ENCODE data around the gene LEMD2.

LEMD2 gene

DNA sequence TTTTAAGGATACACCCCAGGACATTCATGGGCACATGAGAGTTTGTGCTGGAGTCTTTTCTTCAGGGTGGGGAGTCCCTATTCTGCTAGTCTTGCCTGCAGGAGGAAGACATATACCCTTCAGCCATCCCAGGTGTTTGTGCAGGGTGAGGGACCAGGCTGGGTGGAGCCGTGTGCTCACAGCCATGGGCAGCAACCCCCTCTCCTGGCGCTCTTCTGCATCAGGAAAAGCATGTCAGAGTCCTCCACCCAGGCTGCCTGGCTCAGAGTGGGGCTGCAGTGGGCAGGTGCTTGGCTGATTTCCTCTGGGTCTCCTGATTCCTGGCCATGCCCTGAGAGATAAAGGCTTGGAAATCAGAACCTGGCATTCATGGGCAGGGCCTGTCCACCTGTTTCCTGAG, 37.6 kb upstream of the LEMD2 start:
- peaks cover 25% of the 10 kb centered on the region for H3K27me3 Mint-ChIP-seq (ENCODE audit: low read depth)
- no peak overlapping the region for H3K27ac Mint-ChIP-seq
- H3K9me3 Mint-ChIP-seq = no peaks in the 10 kb centered on the region
- no peak overlapping the region for H3K4me3 Mint-ChIP-seq
- no peaks in the 10 kb centered on the region for H3K36me3 Mint-ChIP-seq (ENCODE audit: low read depth)
- no peak for DNase-seq (ENCODE audit: low spot score)
- no peaks in the 10 kb centered on the region for H3K4me1 Mint-ChIP-seq (ENCODE audit: low read depth)

DNA sequence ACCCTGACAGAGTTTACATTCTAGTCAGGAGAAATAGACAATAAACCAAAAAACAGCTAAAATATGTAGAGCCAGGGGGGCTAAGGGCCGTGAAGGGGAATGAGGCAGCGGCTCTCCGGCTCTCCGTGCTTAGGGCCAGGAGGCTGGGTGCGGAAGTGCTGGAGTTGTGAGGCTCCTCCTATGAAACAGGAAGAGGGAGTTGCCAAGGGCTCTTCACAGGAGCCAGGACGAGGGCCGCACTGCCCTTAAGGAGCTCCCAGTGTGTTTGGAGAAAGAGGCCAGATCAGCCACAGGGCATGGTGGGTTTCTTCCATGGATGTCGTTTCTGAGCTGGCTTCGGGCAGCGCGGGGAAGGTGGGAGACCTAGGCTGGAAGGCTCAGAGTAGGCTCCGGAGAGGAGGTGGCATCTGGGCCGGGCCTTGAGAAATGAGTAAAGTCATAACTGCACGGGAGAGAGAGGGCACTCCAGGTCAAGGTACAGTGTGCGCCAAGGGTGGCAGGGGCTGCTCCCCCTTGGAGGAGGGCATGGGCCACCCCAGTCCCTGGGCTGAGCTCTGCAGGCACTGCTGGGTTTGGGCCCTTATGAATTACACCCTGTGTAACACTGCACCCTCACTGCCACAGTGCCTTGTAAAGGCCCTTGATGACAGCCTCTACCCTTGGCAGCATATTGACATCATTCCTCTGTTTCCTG, 35.7 kb upstream of the LEMD2 start:
- DNase-seq (ENCODE audit: low spot score) = no peak
- H3K27me3 Mint-ChIP-seq (ENCODE audit: low read depth) = peaks cover 19% of the 10 kb centered on the region
- no peak overlapping the region for H3K4me3 Mint-ChIP-seq
- no peaks in the 10 kb centered on the region for H3K9me3 Mint-ChIP-seq
- H3K36me3 Mint-ChIP-seq (ENCODE audit: low read depth) = no peaks in the 10 kb centered on the region
- H3K27ac Mint-ChIP-seq = no peak overlapping the region
- peaks cover 3% of the 10 kb centered on the region for H3K4me1 Mint-ChIP-seq (ENCODE audit: low read depth)

DNA sequence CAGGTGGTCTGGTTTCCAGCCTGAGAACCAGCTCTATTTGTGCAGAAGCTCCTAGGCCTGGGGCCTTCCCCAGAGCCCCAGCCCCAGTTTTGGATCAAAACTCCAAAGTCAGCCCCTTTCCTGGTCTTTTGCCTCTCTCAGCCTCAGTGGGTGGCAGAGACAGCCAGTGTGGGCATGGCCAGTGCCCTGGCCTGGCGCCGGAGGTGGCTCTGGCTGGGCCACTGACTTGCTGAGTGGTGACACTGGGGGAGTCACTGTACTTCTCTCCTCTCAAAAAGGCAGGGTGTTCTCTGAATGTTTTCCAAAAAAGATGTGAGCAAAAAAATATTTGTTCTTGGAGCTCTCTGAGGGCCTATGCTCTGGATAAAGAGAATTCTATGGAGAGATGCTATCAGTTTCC, 34.9 kb upstream of the LEMD2 start:
- Mint-ChIP-seq H3K36me3 (ENCODE audit: low read depth) (no peaks in the 10 kb centered on the region), H3K4me1 (ENCODE audit: low read depth) (peaks cover 3% of the 10 kb centered on the region), H3K9me3 (no peaks in the 10 kb centered on the region), H3K27me3 (ENCODE audit: low read depth) (peaks cover 16% of the 10 kb centered on the region), H3K27ac (no peak overlapping the region), H3K4me3 (no peak overlapping the region)
- no peak for DNase-seq (ENCODE audit: low spot score)

DNA sequence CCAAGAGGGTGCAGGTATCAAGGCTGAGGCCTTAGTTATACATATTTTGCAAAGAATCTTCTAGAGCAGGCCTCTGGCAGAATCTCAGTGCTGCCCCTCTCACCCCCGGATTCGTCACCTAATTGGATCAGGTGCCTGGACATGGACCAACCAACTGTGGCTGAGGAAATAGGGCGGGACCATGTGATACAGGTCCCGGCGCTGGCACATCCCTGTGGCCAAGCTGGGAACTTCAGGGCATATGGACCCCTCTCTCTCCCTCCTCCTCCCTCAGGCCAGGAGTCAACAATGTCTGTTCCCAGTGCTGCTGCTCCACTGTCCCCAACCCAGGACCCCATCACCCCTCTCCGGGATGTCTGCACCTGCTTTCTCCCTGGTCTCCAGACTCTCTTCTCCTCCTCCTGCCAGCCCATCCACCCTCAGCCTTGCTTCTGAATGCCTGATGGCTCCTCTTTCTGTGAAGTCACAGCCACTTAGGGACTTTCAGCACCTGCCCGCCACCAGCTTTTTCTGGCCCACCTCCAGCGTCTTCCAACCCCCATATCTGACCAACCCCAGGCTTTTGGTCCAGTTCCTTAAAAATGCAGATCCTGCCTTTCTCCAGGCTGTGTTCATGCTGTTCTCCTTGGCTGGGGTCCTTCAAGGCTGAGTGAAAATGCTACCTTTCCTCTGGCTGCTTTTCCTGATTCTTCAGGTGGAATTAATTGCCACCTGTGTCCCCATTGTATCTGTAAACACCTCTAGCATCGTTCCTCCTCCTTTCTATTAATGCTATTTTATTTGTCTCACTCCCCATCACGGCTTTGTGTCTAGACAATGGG, 33.9 kb upstream of the LEMD2 start:
- Mint-ChIP-seq H3K27ac (no peak overlapping the region), H3K9me3 (no peaks in the 10 kb centered on the region), H3K36me3 (ENCODE audit: low read depth) (no peaks in the 10 kb centered on the region), H3K27me3 (ENCODE audit: low read depth) (peaks cover 9% of the 10 kb centered on the region), H3K4me1 (ENCODE audit: low read depth) (peaks cover 3% of the 10 kb centered on the region), H3K4me3 (no peak overlapping the region)
- no peak for DNase-seq (ENCODE audit: low spot score)

DNA sequence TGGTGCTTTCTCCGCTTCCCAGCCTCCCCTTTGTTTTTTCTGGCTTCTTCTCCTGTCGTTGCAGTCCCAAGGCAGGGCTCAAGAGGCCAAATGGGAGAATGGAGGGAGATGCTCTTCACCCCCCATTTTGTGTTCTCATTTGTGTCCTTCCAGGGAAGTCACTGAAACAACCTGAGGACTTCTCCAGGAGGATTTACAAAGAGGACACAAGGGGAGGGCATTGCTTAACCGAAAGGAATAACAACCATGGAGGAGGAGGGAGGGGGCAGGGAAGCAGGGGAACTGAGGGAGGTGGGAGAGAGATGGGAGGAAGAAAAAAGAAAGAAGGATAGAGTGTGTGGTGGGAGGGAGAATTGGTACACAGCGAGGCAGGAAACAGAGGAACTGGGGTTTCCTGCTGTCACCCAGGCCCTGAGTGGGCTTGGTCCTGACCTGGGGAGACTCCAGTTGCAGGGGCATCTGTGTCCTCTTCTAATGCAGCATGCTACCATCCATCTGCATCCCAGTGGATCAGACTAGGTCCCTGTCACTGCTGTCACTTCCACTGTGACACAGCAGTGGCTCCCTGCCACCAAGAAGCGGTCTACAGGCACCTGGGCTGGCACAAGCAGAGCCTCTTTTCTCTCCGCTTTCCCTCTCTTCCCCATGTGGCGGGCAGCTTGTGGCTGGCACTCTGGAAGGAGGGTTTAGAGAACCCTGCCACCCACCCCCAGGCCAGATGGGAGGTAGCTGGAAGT, 32.0 kb upstream of the LEMD2 start:
- no peak for DNase-seq (ENCODE audit: low spot score)
- Mint-ChIP-seq H3K36me3 (ENCODE audit: low read depth) (no peaks in the 10 kb centered on the region), H3K4me3 (no peak overlapping the region), H3K27me3 (ENCODE audit: low read depth) (peaks cover 11% of the 10 kb centered on the region), H3K27ac (no peak overlapping the region), H3K4me1 (ENCODE audit: low read depth) (peaks cover 3% of the 10 kb centered on the region), H3K9me3 (no peaks in the 10 kb centered on the region)

DNA sequence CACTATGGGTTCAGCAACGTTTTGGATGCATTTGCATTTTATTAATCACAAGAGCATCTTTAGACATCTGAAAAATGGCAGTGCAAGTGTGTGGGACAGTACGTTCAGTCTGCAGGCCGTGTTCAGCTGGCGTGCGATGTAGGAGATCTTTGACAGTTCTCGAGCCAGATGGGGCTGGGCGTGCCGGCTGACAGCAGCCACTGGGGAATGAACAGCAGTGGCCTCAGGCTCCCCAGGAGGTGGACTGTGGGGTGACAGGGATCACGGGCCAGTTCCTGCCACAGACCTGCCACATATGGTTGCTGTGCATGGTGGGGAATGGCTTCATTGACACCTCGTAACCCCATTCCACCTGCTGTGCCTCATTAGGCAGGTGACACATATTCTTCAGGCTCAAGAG, 31.3 kb upstream of the LEMD2 start:
- Mint-ChIP-seq H3K36me3 (ENCODE audit: low read depth) (no peaks in the 10 kb centered on the region), H3K4me3 (no peak overlapping the region), H3K4me1 (ENCODE audit: low read depth) (peaks cover 3% of the 10 kb centered on the region), H3K27me3 (ENCODE audit: low read depth) (peaks cover 11% of the 10 kb centered on the region), H3K27ac (no peak overlapping the region), H3K9me3 (no peaks in the 10 kb centered on the region)
- no peak for DNase-seq (ENCODE audit: low spot score)

DNA sequence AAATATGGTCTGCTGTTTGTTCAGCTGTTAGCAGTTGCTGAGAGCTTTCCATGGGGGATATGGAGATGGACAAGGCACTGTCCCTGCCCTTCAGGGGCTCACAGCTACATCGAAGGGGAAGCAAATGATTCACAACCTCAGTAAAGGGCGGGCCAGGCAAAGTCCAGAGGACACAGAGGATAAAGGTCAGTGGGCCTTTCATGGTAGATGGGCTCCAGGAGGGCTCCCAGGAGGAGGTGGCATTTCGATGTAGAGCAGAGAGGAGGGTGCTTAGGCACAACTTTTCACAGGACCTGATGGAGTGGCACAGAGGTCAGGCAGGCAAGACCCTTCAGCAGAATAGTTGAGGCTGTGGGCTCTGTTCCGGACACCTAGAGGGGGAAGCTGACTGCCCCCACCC, 30.1 kb upstream of the LEMD2 start:
- H3K27ac Mint-ChIP-seq = no peak overlapping the region
- H3K27me3 Mint-ChIP-seq (ENCODE audit: low read depth) = peaks cover 8% of the 10 kb centered on the region
- no peak for DNase-seq (ENCODE audit: low spot score)
- H3K9me3 Mint-ChIP-seq = no peaks in the 10 kb centered on the region
- no peak overlapping the region for H3K4me3 Mint-ChIP-seq
- no peaks in the 10 kb centered on the region for H3K36me3 Mint-ChIP-seq (ENCODE audit: low read depth)
- peaks cover 3% of the 10 kb centered on the region for H3K4me1 Mint-ChIP-seq (ENCODE audit: low read depth)

DNA sequence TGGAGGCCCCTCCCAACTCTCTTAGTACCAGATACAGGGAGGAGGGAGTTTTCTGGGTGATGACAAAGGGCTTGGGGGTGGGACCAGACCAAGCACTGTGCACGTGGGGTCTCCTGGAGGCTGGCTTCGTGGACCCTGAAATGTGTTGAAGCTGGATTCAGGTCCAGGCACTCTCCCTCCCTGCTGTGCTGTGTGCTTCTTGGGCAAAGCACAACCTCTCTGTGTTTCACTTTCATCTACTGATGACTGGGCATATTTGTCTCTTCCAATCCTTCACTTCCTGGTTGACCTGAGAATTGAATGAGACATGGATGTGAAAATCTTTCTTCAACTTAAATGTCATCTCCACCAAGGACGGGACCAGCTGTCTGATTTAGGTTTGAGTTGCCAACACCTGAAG, 29.4 kb upstream of the LEMD2 start:
- Mint-ChIP-seq H3K27ac (no peak overlapping the region), H3K4me3 (no peak overlapping the region), H3K36me3 (ENCODE audit: low read depth) (no peaks in the 10 kb centered on the region), H3K4me1 (ENCODE audit: low read depth) (peaks cover 3% of the 10 kb centered on the region), H3K27me3 (ENCODE audit: low read depth) (peaks cover 11% of the 10 kb centered on the region), H3K9me3 (no peaks in the 10 kb centered on the region)
- no peak for DNase-seq (ENCODE audit: low spot score)

DNA sequence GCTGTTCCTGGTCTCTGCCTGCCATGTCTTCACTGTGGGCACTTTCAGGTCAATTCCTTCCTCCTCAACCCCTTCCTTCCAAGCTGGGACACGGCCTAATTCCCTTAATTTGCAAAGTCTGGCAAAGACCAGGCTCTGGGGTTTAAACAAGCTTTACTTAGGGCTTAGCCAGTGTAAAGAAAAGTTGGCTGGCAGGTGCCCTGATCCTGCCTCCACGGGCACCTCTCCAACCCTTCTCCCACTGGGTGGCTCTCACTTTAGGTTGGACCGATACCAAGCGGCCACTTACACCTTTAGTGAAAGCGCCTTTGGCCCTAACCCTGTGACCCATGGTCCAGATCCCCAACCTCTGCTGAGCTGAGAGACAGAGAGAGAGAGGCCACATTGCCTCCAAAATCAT, 28.6 kb upstream of the LEMD2 start:
- no peak for DNase-seq (ENCODE audit: low spot score)
- H3K9me3 Mint-ChIP-seq = no peaks in the 10 kb centered on the region
- no peak overlapping the region for H3K27ac Mint-ChIP-seq
- H3K4me3 Mint-ChIP-seq = no peak overlapping the region
- no peaks in the 10 kb centered on the region for H3K36me3 Mint-ChIP-seq (ENCODE audit: low read depth)
- peaks cover 11% of the 10 kb centered on the region for H3K27me3 Mint-ChIP-seq (ENCODE audit: low read depth)
- peaks cover 3% of the 10 kb centered on the region for H3K4me1 Mint-ChIP-seq (ENCODE audit: low read depth)

DNA sequence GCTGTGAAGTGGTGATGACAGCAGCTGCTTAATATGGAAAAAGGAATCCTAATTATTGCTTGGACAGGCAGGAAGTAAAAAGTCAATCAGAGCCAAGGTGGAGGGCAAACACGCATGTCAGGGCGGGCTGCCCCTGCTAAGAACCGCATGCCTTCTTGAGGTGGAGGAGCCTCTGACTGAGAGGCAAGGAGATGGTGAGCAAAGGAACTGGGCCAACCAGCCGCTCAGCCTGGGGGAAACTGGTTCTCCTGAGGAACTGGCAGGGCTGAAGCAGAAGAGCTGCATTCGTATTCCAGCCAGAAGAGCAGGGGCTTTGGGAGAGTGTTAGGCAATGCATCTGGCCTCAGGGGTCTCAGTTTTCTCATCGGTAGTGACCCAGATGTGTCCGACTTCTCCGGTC, 28.0 kb upstream of the LEMD2 start:
- H3K9me3 Mint-ChIP-seq = no peaks in the 10 kb centered on the region
- no peak for DNase-seq (ENCODE audit: low spot score)
- no peak overlapping the region for H3K27ac Mint-ChIP-seq
- H3K27me3 Mint-ChIP-seq (ENCODE audit: low read depth) = peaks cover 15% of the 10 kb centered on the region
- no peaks in the 10 kb centered on the region for H3K36me3 Mint-ChIP-seq (ENCODE audit: low read depth)
- no peak overlapping the region for H3K4me3 Mint-ChIP-seq
- peaks cover 3% of the 10 kb centered on the region for H3K4me1 Mint-ChIP-seq (ENCODE audit: low read depth)

DNA sequence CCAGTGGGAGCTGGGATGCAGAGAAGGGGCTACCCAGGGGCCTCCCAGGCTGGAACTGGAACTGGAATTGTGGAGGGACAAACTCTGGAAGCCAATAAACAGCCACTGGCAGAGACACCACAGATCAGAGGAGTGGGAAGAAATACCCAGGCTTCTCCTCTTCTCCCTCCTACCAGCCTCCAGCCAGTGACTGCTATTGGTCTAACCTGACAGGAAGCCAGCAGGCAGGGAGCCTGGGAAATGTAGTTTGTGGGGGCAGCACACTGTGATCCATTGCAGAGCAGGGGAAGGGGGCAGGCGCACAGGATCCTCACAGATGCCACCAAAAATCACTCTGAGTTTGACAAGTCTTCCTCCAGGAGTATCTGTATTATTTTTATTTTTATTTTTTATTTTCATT, 26.9 kb upstream of the LEMD2 start:
- Mint-ChIP-seq H3K9me3 (no peaks in the 10 kb centered on the region), H3K4me1 (ENCODE audit: low read depth) (peaks cover 3% of the 10 kb centered on the region), H3K27me3 (ENCODE audit: low read depth) (peaks cover 24% of the 10 kb centered on the region), H3K4me3 (no peak overlapping the region), H3K27ac (no peak overlapping the region), H3K36me3 (ENCODE audit: low read depth) (no peaks in the 10 kb centered on the region)
- no peak for DNase-seq (ENCODE audit: low spot score)

DNA sequence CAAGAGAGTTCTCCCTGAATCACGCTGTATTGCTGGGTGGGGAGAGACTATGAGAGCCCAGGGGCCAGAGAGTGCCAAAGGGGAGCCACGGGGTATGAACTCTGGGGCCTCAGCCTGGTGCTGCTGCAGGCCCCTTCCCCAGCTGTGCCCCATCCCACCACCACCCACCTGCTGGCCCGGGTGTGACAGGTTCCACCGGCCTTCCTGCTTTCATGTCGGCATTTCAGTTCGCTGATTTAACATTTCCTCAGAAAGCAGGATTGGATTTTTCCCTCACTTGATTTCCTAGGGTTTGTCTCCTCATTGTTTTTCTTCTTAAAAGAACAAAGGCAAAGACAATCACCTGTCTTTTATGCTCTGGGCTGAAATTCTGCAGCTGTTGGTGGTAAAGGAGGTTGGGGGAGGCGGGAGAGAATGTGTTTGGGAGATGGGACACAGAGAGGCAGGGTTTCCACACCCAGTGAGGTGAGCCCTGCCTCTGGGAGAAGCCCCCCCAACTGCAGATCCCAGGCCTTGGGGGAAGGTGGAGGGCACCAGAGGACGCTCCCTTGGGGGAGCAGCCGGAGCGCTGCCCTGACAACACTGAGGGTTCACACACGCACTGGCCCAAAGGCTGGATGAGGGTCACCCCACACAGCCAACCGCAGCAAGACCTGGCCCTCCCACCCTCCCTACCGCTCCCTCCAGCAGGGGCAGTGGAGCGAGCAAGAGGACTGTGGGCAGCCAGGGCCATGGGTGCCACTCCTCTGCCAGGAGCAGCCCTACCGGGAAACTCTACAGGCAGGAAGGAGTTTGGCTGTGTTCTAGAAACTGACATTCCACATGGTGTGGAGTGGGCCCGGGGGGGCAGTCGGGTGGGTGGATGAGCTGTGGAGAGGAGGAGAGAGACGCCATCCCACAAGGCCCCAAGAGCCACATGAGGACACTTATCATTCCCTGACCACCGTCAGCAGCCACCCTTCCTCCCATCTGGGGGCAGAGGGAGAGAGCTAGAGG, 25.4 kb upstream of the LEMD2 start:
- no peak for DNase-seq (ENCODE audit: low spot score)
- Mint-ChIP-seq H3K27ac (no peak overlapping the region), H3K4me1 (ENCODE audit: low read depth) (no peaks in the 10 kb centered on the region), H3K4me3 (no peak overlapping the region), H3K27me3 (ENCODE audit: low read depth) (peaks cover 32% of the 10 kb centered on the region), H3K9me3 (no peaks in the 10 kb centered on the region), H3K36me3 (ENCODE audit: low read depth) (no peaks in the 10 kb centered on the region)

DNA sequence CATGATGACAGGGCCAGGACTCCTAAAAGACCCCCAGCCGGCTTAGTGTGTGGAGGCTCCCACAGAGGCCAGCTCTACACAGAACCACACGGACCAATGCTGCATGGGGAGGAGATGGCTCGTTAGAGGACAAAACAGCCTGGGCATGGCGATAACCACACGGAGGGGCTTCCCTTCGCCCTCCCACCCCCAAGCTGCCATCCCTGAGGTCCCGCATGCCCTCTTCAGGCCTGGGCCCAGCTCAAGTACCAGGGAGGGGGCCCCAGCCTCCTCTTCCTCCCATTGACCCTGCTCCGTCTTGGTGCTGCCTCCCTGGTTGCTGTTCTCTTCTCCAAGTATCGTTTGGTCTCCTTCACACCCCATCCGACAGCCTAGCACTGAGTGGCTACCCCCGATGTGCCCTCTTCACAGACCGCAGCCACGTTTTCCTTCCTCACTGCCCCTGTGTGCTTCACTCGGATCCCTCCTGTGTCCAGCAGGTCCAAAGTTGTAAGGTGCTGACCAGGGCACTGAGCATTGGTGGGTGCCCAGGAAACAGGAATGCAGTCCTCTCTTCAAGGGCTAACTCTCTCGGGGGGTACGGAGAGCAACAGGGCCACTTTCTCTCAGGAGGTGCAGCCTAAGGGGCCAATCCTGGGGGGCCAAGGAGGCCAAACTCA, 24.4 kb upstream of the LEMD2 start:
- Mint-ChIP-seq H3K4me1 (ENCODE audit: low read depth) (no peaks in the 10 kb centered on the region), H3K36me3 (ENCODE audit: low read depth) (no peaks in the 10 kb centered on the region), H3K27me3 (ENCODE audit: low read depth) (peaks cover 41% of the 10 kb centered on the region), H3K9me3 (no peaks in the 10 kb centered on the region), H3K4me3 (no peak overlapping the region), H3K27ac (no peak overlapping the region)
- DNase-seq (ENCODE audit: low spot score) = no peak
